ENCODE measurements around the gene ILKAP. TPM values are rescaled to one million over a fixed set of nuclear protein-coding genes. Genes with fewer than 3 reads are reported as not detected.

Gene ILKAP
- total RNA-seq, 1 experiment from 2014 or later: 53.4 TPM

GRCh38 chr2:238141541-238142318 is 61.8 kb downstream of the ILKAP start:
- H3K36me3 ChIP-seq (ENCODE audit: control insufficient read depth in 1 of 2, insufficient read depth in 2 of 2, low read length in 2 of 2): no peaks in the 10 kb centered on the region
- no peak overlapping the region for H2AFZ ChIP-seq (ENCODE audit: low read depth, low read length, poor library complexity, severe bottlenecking)
- ChIA-PET POLR2A (interaction anchor here (0.6 kb wide), 1 partner anchor 33 kb away, joined by 6 read pairs; no protein-coding TSS in a partner anchor), RAD21 (ENCODE audit: low non-redundant PET in 1 of 2, low total read pairs in 2 of 2, uncharacterized antibody in 2 of 2, unreplicated experiment in 2 of 2) (interaction anchor here in 1 of 2 experiments (0.7 kb wide), 1 partner anchor 219 kb away, joined by 3 read pairs; no protein-coding TSS in a partner anchor), CTCF (interaction anchor here (1.5 kb wide), 1 partner anchor 11 kb away, joined by 4 read pairs; no protein-coding TSS in a partner anchor)
- H3K4me3 ChIP-seq (replicated peaks in 1 of 2; ENCODE audit: low read depth in 1 of 2, low read length in 2 of 2): no peak overlapping the region
- H3K9me2 ChIP-seq (ENCODE audit: insufficient read depth): no peaks in the 10 kb centered on the region
- H4K20me1 ChIP-seq (ENCODE audit: insufficient read depth): no peaks in the 10 kb centered on the region
- H3K27me3 ChIP-seq (ENCODE audit: insufficient read depth, low read length): no peaks in the 10 kb centered on the region
- BruUV-seq (replicated peaks): no TSS peak
- peaks cover 48 to 82% of the 10 kb centered on the region in 2 experiments for H3K4me1 ChIP-seq (ENCODE audit: control insufficient read depth in 1 of 2, insufficient read depth in 2 of 2, low read length in 2 of 2)
- DNase-seq (ENCODE audit: low read depth, low spot score): peak; percentile 47
- intact Hi-C loops (cut with micrococcal nuclease): no loop called here
- peak overlapping the region; percentile 50 for H3K27ac ChIP-seq (ENCODE audit: low read depth, low read length)
- H3K9ac ChIP-seq (ENCODE audit: low read length): peak overlapping the region; percentile 26; the same call in 1 of the 2 replicates
- no peaks in the 10 kb centered on the region for H3K79me2 ChIP-seq (ENCODE audit: insufficient read depth, low read length)
- TF ChIP-seq POLR2AphosphoS5 (IDR thresholded peaks at IDR 0.05; ENCODE audit: low read depth, low read length): peak; percentile 59
- TF ChIP-seq FOSL1 (IDR thresholded peaks at IDR 0.05; ENCODE audit: low read depth): no peak
- no peak for TF ChIP-seq POLR2A (IDR thresholded peaks at IDR 0.05; ENCODE audit: borderline replicate concordance, extremely low read depth, insufficient read depth, insufficient read length)
- no peak for TF ChIP-seq EZH2phosphoT487 (IDR thresholded peaks at IDR 0.05; ENCODE audit: borderline replicate concordance)
- no peaks in the 10 kb centered on the region for H3K9me3 ChIP-seq (ENCODE audit: control insufficient read depth in 1 of 2, insufficient read depth in 1 of 2, low read depth in 1 of 2, low read length in 2 of 2)
- ATAC-seq: peak; percentile 28
- peak overlapping the region; percentile 76 for H3K4me2 ChIP-seq (ENCODE audit: low read length)

GRCh38 chr2:238140721-238141540 is 62.6 kb downstream of the ILKAP start:
- RAD21 ChIA-PET (ENCODE audit: low non-redundant PET in 1 of 2, low total read pairs in 2 of 2, uncharacterized antibody in 2 of 2, unreplicated experiment in 2 of 2): no interaction called here
- no peak for TF ChIP-seq EZH2 (IDR thresholded peaks at IDR 0.05)
- TF ChIP-seq REST (IDR thresholded peaks at IDR 0.05; ENCODE audit: low read depth): no peak
- no peak for TF ChIP-seq EGR1 (IDR thresholded peaks at IDR 0.05; ENCODE audit: low read depth)
- no peak for TF ChIP-seq EZH2phosphoT487 (IDR thresholded peaks at IDR 0.05; ENCODE audit: borderline replicate concordance)
- no peak for TF ChIP-seq ZBTB33 (IDR thresholded peaks at IDR 0.05; ENCODE audit: extremely low read depth, insufficient replicate concordance, low read length)
- TF ChIP-seq POLR2A (IDR thresholded peaks at IDR 0.05; ENCODE audit: borderline replicate concordance, extremely low read depth, insufficient read depth, insufficient read length): no peak
- no peak for TF ChIP-seq POLR2AphosphoS5 (IDR thresholded peaks at IDR 0.05; ENCODE audit: low read depth, low read length)
- no peak for TF ChIP-seq CBX3 (IDR thresholded peaks at IDR 0.05; ENCODE audit: low read depth)
- TF ChIP-seq MAX (IDR thresholded peaks at IDR 0.05): no peak
- TF ChIP-seq FOSL1 (IDR thresholded peaks at IDR 0.05; ENCODE audit: low read depth): no peak

More at GRCh38 chr2:238140721-238141540, 62.6 kb downstream of the ILKAP start:
- Histone ChIP-seq H3K36me3 (ENCODE audit: control insufficient read depth in 1 of 2, insufficient read depth in 2 of 2, low read length in 2 of 2) (no peaks in the 10 kb centered on the region), H3K4me2 (ENCODE audit: low read length) (peak overlapping the region; percentile 76), H3K9me2 (ENCODE audit: insufficient read depth) (no peaks in the 10 kb centered on the region), H3K27ac (ENCODE audit: low read depth, low read length) (peak overlapping the region; percentile 50; the same call in 1 of the 2 replicates), H3K4me3 (replicated peaks in 1 of 2; ENCODE audit: low read depth in 1 of 2, low read length in 2 of 2) (no peak overlapping the region), H3K79me2 (ENCODE audit: insufficient read depth, low read length) (no peaks in the 10 kb centered on the region), H3K9me3 (ENCODE audit: control insufficient read depth in 1 of 2, insufficient read depth in 1 of 2, low read depth in 1 of 2, low read length in 2 of 2) (no peaks in the 10 kb centered on the region), H2AFZ (ENCODE audit: low read depth, low read length, poor library complexity, severe bottlenecking) (no peak overlapping the region), H4K20me1 (ENCODE audit: insufficient read depth) (no peaks in the 10 kb centered on the region), H3K4me1 (ENCODE audit: control insufficient read depth in 1 of 2, insufficient read depth in 2 of 2, low read length in 2 of 2) (peaks cover 48 to 76% of the 10 kb centered on the region in 2 experiments), H3K9ac (ENCODE audit: low read length) (no peak overlapping the region), H3K27me3 (ENCODE audit: insufficient read depth, low read length) (no peaks in the 10 kb centered on the region)
- DNase-seq (ENCODE audit: low read depth, low spot score): no peak
- BruUV-seq (replicated peaks): no TSS peak
- ATAC-seq: no peak
- ChIA-PET CTCF (no interaction called here), POLR2A (interaction anchor here (0.6 kb wide), 1 partner anchor 11 kb away, joined by 5 read pairs; no protein-coding TSS in a partner anchor)
- intact Hi-C loops (cut with micrococcal nuclease): no loop called here
